HCT116 (cell line): Measurements from ENCODE around the gene USP21. TPM values are rescaled to one million over a fixed set of nuclear protein-coding genes. Genes with fewer than 3 reads are reported as not detected.

Experiments used
- ATAC-seq: fragments of 200-7000 bp; cut with Tn5 transposase; 2 replicates; pipeline ENCODE4 v1.9.1; 2020; ENCODE audit warnings: mild to moderate bottlenecking, moderate library complexity
- BruUV-seq: library from RNA; stranded (reverse); fragments of 400-500 nt; replicated peaks from 2 replicates; lab custom pipeline; 2021; lab: Mats Ljungman, UMichigan
- CTCF ChIA-PET: fragments of 300-600 bp; sonication (Branson Sonifier 250); formaldehyde crosslinking; loops from one replicate; lab custom pipeline; 2021; ENCODE audit warnings: antibody characterized with exemption; lab: Charles Lee
- POLR2A ChIA-PET: fragments of 300-600, 350-600 bp; sonication (Branson Sonifier 250); formaldehyde crosslinking; loops from one replicate; lab custom pipeline; 2021; ENCODE audit warnings: antibody characterized with exemption; lab: Charles Lee
- RAD21 ChIA-PET, 2 experiments: fragments of 300-600 bp; sonication (Branson Sonifier 250); formaldehyde crosslinking; loops; one replicate each; lab custom pipeline; 2023; ENCODE audit warnings: low total read pairs in 2 of 2; ENCODE audit not compliant: uncharacterized antibody in 2 of 2, unreplicated experiment in 2 of 2, low non-redundant PET in 1 of 2; lab: Charles Lee
- DNase-seq: peaks from one replicate; pipeline ENCODE4 v3.0.0-alpha.2; 2010; ENCODE audit warnings: low read depth, low spot score
- H2AFZ ChIP-seq: fragments of 200-600 bp; shearing (Covaris generic), sonication (generic); 2 replicates; pipeline ENCODE4 v1.6.1; 2017; ENCODE audit warnings: low read depth, mixed run types, mixed read lengths, antibody characterized with exemption, low read length; ENCODE audit not compliant: poor library complexity, severe bottlenecking
- H3K27ac ChIP-seq: 2 replicates; pipeline ENCODE4 v1.5.1; 2012; ENCODE audit warnings: low read depth, low read length
- H3K27me3 ChIP-seq: fragments of 200-600 bp; sonication (generic); 2 replicates; pipeline ENCODE4 v1.6.1; 2016; ENCODE audit warnings: mixed run types, low read length, mixed read lengths; ENCODE audit not compliant: insufficient read depth
- H3K36me3 ChIP-seq, 2 experiments: fragments of 200-500 bp in 1 of 2; fragments of 200-600 bp in 1 of 2; sonication (Bioruptor generic) in 1 of 2; sonication (generic) in 1 of 2; 2 replicates each; pipeline versions ENCODE4 v1.5.1 to v1.6.1; 2014 to 2016; ENCODE audit warnings: low read length in 2 of 2, inconsistent platforms in 1 of 2, mixed read lengths in 1 of 2, mixed run types in 1 of 2; ENCODE audit not compliant: insufficient read depth in 2 of 2, control insufficient read depth in 1 of 2
- H3K4me1 ChIP-seq, 2 experiments: fragments of 200-600 bp in 1 of 2; sonication (generic) in 1 of 2; 2 replicates each; pipeline versions ENCODE4 v1.5.1 to v1.6.1; 2012 to 2017; ENCODE audit warnings: low read length in 2 of 2, inconsistent platforms in 1 of 2, mild to moderate bottlenecking in 1 of 2, mixed read lengths in 1 of 2, mixed run types in 1 of 2, moderate library complexity in 1 of 2; ENCODE audit not compliant: insufficient read depth in 2 of 2, control insufficient read depth in 1 of 2
- H3K4me2 ChIP-seq: fragments of 200-600 bp; sonication (generic); 2 replicates; pipeline ENCODE4 v1.6.1; 2017; ENCODE audit warnings: mixed run types, low read length, mixed read lengths
- H3K4me3 ChIP-seq, 2 experiments: fragments of 200-600 bp in 1 of 2; sonication (generic) in 1 of 2; replicated peaks in 1 of 2; 2 replicates each; pipeline ENCODE4 v1.5.1; 2011 to 2016; ENCODE audit warnings: low read length in 2 of 2, control low read depth in 1 of 2, low read depth in 1 of 2, mild to moderate bottlenecking in 1 of 2, mixed read lengths in 1 of 2, mixed run types in 1 of 2
- H3K79me2 ChIP-seq: fragments of 200-600 bp; sonication (generic); 2 replicates; pipeline ENCODE4 v1.6.1; 2017; ENCODE audit warnings: mild to moderate bottlenecking, mixed run types, low read length, moderate library complexity, mixed read lengths; ENCODE audit not compliant: insufficient read depth
- H3K9ac ChIP-seq: fragments of 200-600 bp; sonication (generic); 2 replicates; pipeline ENCODE4 v1.6.1; 2016; ENCODE audit warnings: low read length, mixed read lengths
- H3K9me2 ChIP-seq: fragments of 200-600 bp; sonication (generic), shearing (Covaris generic); 2 replicates; pipeline ENCODE4 v1.6.1; 2017; ENCODE audit warnings: mixed run types, mild to moderate bottlenecking, moderate library complexity; ENCODE audit not compliant: insufficient read depth
- H3K9me3 ChIP-seq, 2 experiments: fragments of 200-500 bp in 1 of 2; fragments of 200-600 bp in 1 of 2; sonication (Bioruptor generic) in 1 of 2; sonication (generic) in 1 of 2; 2 replicates each; pipeline ENCODE4 v1.6.1; 2014 to 2017; ENCODE audit warnings: low read length in 2 of 2, mixed read lengths in 2 of 2, inconsistent platforms in 1 of 2, low read depth in 1 of 2, mild to moderate bottlenecking in 1 of 2, mixed run types in 1 of 2, moderate library complexity in 1 of 2; ENCODE audit not compliant: control insufficient read depth in 1 of 2, insufficient read depth in 1 of 2
- H4K20me1 ChIP-seq: fragments of 200-600 bp; sonication (generic), shearing (Covaris generic); 2 replicates; pipeline ENCODE4 v1.6.1; 2017; ENCODE audit warnings: mixed run types, mild to moderate bottlenecking, moderate library complexity; ENCODE audit not compliant: insufficient read depth
- CBX3 ChIP-seq: IDR thresholded peaks from 2 replicates; pipeline ENCODE4 v1.6.1; 2012; ENCODE audit warnings: low read depth
- CEBPB ChIP-seq: IDR thresholded peaks from 2 replicates; pipeline ENCODE4 v1.6.1; 2012; ENCODE audit warnings: low read depth
- EZH2phosphoT487 ChIP-seq: fragments of 200-600 bp; IDR thresholded peaks from 2 replicates; pipeline ENCODE4 v1.6.1; 2018; ENCODE audit warnings: antibody characterized with exemption, borderline replicate concordance
- JUND ChIP-seq: IDR thresholded peaks from 2 replicates; pipeline ENCODE4 v1.6.1; 2012
- RAD21 ChIP-seq: IDR thresholded peaks from 2 replicates; pipeline ENCODE4 v1.6.1; 2012; ENCODE audit warnings: low read depth, mild to moderate bottlenecking
- SP1 ChIP-seq: IDR thresholded peaks from 2 replicates; pipeline ENCODE4 v1.6.1; 2012; ENCODE audit warnings: low read depth
- ZFX ChIP-seq: fragments of 450-650 bp; IDR thresholded peaks from 2 replicates; pipeline ENCODE4 v1.6.1; 2017
- intact Hi-C: fragments of 100-400 bp; cut with micrococcal nuclease; formaldehyde crosslinking; loops from 2 replicates; pipeline ENCODE4 v1.10.0; 2022
- total RNA-seq: library from RNA; stranded (reverse); gene quantifications from one replicate; pipeline ENCODE4 v1.2.1, GENCODE V29; 2021; ENCODE audit not compliant: unreplicated experiment
- TF ChIP-seq, protein P1 (sequence below): IDR thresholded peaks from 2 replicates; pipeline ENCODE4 v1.6.1; 2012
- TF ChIP-seq, protein P2 (sequence below): IDR thresholded peaks from 2 replicates; pipeline ENCODE4 v1.6.1; 2011; ENCODE audit warnings: mild to moderate bottlenecking, low read length, moderate library complexity; ENCODE audit not compliant: insufficient replicate concordance; ENCODE audit errors: extremely low read depth
- TF ChIP-seq, protein P3 (sequence below): IDR thresholded peaks from 2 replicates; pipeline ENCODE4 v1.6.1; 2012; ENCODE audit warnings: low read depth
- TF ChIP-seq, protein P4 (sequence below), 3 experiments: fragments of 200-600 bp in 1 of 3; sonication (generic) in 1 of 3; IDR thresholded peaks in 2 of 3; conservative IDR thresholded peaks in 1 of 3; 2 replicates each; pipeline ENCODE4 v1.5.1; 2012 to 2017; ENCODE audit warnings: low read depth in 2 of 3, low read length in 2 of 3, antibody characterized with exemption in 1 of 3, borderline replicate concordance in 1 of 3, control low read depth in 1 of 3, mild to moderate bottlenecking in 1 of 3, mixed read lengths in 1 of 3, mixed run types in 1 of 3, moderate library complexity in 1 of 3; ENCODE audit not compliant: insufficient read depth in 1 of 3

The USP21 gene
- total RNA-seq, 1 experiment from 2014 or later = 22.1 TPM

DNA sequence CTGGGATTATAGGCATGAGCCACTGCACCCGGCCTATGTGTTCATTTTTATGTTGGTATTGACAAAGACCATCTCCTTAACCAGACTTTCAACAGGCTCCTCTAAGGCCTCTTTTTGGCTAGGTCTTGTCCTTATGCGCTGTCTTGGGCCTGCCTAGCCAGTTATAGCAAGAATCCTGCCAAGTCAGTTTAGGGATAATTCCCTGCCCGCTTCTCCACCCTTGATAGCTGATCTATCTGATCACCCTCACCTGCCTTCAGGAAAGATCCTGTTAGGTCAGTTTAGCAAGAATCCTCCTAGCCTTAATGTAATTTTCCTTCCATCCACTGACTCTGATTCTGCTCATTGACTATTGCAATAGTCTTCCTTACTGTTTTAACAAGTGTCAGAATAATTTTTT is 20.4 kb downstream of the USP21 start:
- Histone ChIP-seq H3K9me3 (no peaks in the 10 kb centered on the region), H3K36me3 (peaks cover 2 to 4% of the 10 kb centered on the region in 2 experiments; a peak in 1 of 4 replicates), H2AFZ (no peak overlapping the region), H3K9me2 (no peaks in the 10 kb centered on the region), H3K27me3 (no peaks in the 10 kb centered on the region), H3K27ac (no peak overlapping the region), H3K4me2 (no peak overlapping the region), H4K20me1 (no peaks in the 10 kb centered on the region), H3K9ac (no peak overlapping the region), H3K79me2 (peaks cover 17% of the 10 kb centered on the region)
- intact Hi-C loops = no loop called here
- ChIA-PET POLR2A (interaction anchor here (2.1 kb wide), 1 partner anchor 13 kb away, joined by 4 read pairs; the partner anchor contains the start of gene PPOX), CTCF (interaction anchor here (0.6 kb wide), 1 partner anchor 1148 kb away, joined by 4 read pairs; the partner anchor contains the start of gene PIGM), RAD21 (no interaction called here)
- no peak for ATAC-seq
- BruUV-seq = no TSS peak
- TF ChIP-seq JUND = no peak
- TF ChIP-seq, all 23 proteins: peak for 0
- no peak for DNase-seq
- Histone ChIP-seq H3K4me3 (no peak overlapping the region), H3K4me1 (peaks cover 19 to 35% of the 10 kb centered on the region in 2 experiments)

DNA sequence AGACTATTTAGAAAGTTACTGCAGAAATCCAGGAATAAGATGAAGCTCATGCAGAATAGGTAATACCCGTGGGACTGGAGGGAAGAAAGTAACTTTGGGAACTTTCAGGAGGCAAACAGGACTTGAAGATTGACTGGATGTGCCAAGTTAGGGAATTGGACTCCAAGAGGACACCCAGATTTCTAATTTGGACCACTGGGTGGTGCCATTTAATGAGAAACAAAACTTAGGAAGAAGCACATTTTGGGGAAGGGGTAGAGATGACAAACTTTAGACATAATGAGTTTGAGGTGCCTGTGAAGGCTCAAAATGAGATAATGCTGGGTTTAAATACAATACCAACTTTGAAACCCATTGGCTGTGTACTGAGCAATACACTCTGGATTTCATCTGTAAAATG is 21.3 kb downstream of the USP21 start:
- H2AFZ ChIP-seq = peak overlapping the region; percentile 72
- peak; percentile 54; the same call in 1 of the 2 replicates for TF ChIP-seq RAD21
- TF ChIP-seq, protein P1, sequence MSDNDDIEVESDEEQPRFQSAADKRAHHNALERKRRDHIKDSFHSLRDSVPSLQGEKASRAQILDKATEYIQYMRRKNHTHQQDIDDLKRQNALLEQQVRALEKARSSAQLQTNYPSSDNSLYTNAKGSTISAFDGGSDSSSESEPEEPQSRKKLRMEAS = no peak
- TF ChIP-seq CBX3 = no peak
- TF ChIP-seq, protein P2, sequence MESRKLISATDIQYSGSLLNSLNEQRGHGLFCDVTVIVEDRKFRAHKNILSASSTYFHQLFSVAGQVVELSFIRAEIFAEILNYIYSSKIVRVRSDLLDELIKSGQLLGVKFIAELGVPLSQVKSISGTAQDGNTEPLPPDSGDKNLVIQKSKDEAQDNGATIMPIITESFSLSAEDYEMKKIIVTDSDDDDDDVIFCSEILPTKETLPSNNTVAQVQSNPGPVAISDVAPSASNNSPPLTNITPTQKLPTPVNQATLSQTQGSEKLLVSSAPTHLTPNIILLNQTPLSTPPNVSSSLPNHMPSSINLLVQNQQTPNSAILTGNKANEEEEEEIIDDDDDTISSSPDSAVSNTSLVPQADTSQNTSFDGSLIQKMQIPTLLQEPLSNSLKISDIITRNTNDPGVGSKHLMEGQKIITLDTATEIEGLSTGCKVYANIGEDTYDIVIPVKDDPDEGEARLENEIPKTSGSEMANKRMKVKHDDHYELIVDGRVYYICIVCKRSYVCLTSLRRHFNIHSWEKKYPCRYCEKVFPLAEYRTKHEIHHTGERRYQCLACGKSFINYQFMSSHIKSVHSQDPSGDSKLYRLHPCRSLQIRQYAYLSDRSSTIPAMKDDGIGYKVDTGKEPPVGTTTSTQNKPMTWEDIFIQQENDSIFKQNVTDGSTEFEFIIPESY = no peak
- no peak for TF ChIP-seq JUND
- TF ChIP-seq, protein P3, sequence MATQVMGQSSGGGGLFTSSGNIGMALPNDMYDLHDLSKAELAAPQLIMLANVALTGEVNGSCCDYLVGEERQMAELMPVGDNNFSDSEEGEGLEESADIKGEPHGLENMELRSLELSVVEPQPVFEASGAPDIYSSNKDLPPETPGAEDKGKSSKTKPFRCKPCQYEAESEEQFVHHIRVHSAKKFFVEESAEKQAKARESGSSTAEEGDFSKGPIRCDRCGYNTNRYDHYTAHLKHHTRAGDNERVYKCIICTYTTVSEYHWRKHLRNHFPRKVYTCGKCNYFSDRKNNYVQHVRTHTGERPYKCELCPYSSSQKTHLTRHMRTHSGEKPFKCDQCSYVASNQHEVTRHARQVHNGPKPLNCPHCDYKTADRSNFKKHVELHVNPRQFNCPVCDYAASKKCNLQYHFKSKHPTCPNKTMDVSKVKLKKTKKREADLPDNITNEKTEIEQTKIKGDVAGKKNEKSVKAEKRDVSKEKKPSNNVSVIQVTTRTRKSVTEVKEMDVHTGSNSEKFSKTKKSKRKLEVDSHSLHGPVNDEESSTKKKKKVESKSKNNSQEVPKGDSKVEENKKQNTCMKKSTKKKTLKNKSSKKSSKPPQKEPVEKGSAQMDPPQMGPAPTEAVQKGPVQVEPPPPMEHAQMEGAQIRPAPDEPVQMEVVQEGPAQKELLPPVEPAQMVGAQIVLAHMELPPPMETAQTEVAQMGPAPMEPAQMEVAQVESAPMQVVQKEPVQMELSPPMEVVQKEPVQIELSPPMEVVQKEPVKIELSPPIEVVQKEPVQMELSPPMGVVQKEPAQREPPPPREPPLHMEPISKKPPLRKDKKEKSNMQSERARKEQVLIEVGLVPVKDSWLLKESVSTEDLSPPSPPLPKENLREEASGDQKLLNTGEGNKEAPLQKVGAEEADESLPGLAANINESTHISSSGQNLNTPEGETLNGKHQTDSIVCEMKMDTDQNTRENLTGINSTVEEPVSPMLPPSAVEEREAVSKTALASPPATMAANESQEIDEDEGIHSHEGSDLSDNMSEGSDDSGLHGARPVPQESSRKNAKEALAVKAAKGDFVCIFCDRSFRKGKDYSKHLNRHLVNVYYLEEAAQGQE = no peak
- TF ChIP-seq EZH2phosphoT487 = no peak
- no peak for TF ChIP-seq CEBPB
- TF ChIP-seq, protein P4, sequence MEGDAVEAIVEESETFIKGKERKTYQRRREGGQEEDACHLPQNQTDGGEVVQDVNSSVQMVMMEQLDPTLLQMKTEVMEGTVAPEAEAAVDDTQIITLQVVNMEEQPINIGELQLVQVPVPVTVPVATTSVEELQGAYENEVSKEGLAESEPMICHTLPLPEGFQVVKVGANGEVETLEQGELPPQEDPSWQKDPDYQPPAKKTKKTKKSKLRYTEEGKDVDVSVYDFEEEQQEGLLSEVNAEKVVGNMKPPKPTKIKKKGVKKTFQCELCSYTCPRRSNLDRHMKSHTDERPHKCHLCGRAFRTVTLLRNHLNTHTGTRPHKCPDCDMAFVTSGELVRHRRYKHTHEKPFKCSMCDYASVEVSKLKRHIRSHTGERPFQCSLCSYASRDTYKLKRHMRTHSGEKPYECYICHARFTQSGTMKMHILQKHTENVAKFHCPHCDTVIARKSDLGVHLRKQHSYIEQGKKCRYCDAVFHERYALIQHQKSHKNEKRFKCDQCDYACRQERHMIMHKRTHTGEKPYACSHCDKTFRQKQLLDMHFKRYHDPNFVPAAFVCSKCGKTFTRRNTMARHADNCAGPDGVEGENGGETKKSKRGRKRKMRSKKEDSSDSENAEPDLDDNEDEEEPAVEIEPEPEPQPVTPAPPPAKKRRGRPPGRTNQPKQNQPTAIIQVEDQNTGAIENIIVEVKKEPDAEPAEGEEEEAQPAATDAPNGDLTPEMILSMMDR (IDR thresholded peaks at IDR 0.05 in 2 of 3, conservative IDR thresholded peaks at IDR 0.05 in 1 of 3; ENCODE audit: borderline replicate concordance in 1 of 3, insufficient read depth in 1 of 3, low read depth in 2 of 3, low read length in 2 of 3) = peak; percentile 25 to 54 (median 45); a peak in 5 of 6 replicates
- no peak for TF ChIP-seq SP1
- TF ChIP-seq ZFX = no peak
- CTCF ChIA-PET = interaction anchor here (1.0 to 1.7 kb wide), 3 partner anchors 18 to 203 kb away, joined by 4 to 8 read pairs (median 4); partner anchors contain the start of gene ADAMTS4

More for the DNA sequence above, 21.3 kb downstream of the USP21 start:
- intact Hi-C loops = no loop called here
- Histone ChIP-seq H3K9ac (no peak overlapping the region), H3K4me3 (no peak overlapping the region), H3K27ac (no peak overlapping the region), H3K9me3 (no peaks in the 10 kb centered on the region), H3K4me1 (peaks cover 21 to 41% of the 10 kb centered on the region in 2 experiments), H3K27me3 (no peaks in the 10 kb centered on the region), H3K79me2 (peaks cover 14% of the 10 kb centered on the region), H3K4me2 (no peak overlapping the region), H3K9me2 (no peaks in the 10 kb centered on the region), H3K36me3 (no peaks in the 10 kb centered on the region), H4K20me1 (no peaks in the 10 kb centered on the region)
- DNase-seq (no peak), ATAC-seq (no peak)
- ChIA-PET RAD21 (no interaction called here), POLR2A (interaction anchor here (2.3 kb wide), 1 partner anchor 15 kb away, joined by 13 read pairs; the partner anchor contains the start of gene PPOX)
- BruUV-seq = no TSS peak
